Tibial nerve (tissue), 4 donors: Measurements from ENCODE around the gene WNT3A. TPM values are rescaled to one million over a fixed set of nuclear protein-coding genes. Genes with fewer than 3 reads are reported as not detected.

Experiments used
- DNase-seq, 2 donors: peaks; one replicate each; pipeline ENCODE4 v3.0.0-alpha.2; 2019; ENCODE audit warnings: low spot score in 2 of 2
- H3K27ac ChIP-seq, 4 donors: fragments of 200-600 bp; sonication (generic) in 3 of 4; one replicate each; pipeline ENCODE4 v1.5.1; 2017 to 2019; ENCODE audit warnings: mild to moderate bottlenecking in 1 of 4
- H3K27me3 ChIP-seq, 2 donors: fragments of 200-600 bp; sonication (generic) in 1 of 2; one replicate each; pipeline versions ENCODE4 v1.5.1 to v1.6.0; 2017 to 2019
- H3K36me3 ChIP-seq, 3 donors: fragments of 200-600 bp; sonication (generic); one replicate each; pipeline ENCODE4 v1.5.1; 2018 to 2019
- H3K4me1 ChIP-seq, 4 donors: fragments of 200-600 bp; sonication (generic) in 3 of 4; one replicate each; pipeline ENCODE4 v1.5.1; 2017 to 2019
- H3K4me3 ChIP-seq, 4 donors: fragments of 200-600 bp; sonication (generic) in 3 of 4; one replicate each; pipeline ENCODE4 v1.5.1; 2017 to 2019; ENCODE audit warnings: mild to moderate bottlenecking in 1 of 4, moderate library complexity in 1 of 4
- H3K9me3 ChIP-seq, 4 donors: fragments of 200-600 bp; sonication (generic) in 3 of 4; one replicate each; pipeline ENCODE4 v1.5.1; 2017 to 2019
- CTCF ChIP-seq, 5 experiments: fragments of 200-600 bp in 3 of 5; fragments of 450-650 bp in 2 of 5; sonication (generic) in 3 of 5; IDR thresholded peaks; one replicate each; pipeline ENCODE4 v1.5.1; 2016 to 2019; ENCODE audit warnings: antibody characterized with exemption in 5 of 5, mild to moderate bottlenecking in 3 of 5, moderate library complexity in 2 of 5
- EP300 ChIP-seq, 2 donors: sonication (generic); formaldehyde crosslinking; IDR thresholded peaks; one replicate each; pipeline ENCODE4 v1.6.1; 2017; ENCODE audit warnings: antibody characterized with exemption in 2 of 2, mild to moderate bottlenecking in 1 of 2
- POLR2A ChIP-seq, 2 donors: fragments of 450-650 bp; IDR thresholded peaks; one replicate each; pipeline ENCODE4 v1.6.1; 2017; ENCODE audit warnings: antibody characterized with exemption in 2 of 2, mild to moderate bottlenecking in 2 of 2, moderate library complexity in 2 of 2
- WGBS, 2 donors: methylation state at CpG; one replicate each; pipeline ENCODE4 v1.1.5; 2018; 5-methylcytosine and 5-hydroxymethylcytosine counted together
- total RNA-seq, 4 donors: library from RNA; depleted of rRNA; stranded (reverse); fragments of >200 nt; gene quantifications; one replicate each; pipeline ENCODE4 v1.1.0, GENCODE V29; 2016

The WNT3A gene
- total RNA-seq, 4 donors from 2014 or later, result not detected

GRCh38 chr1:228043281-228043848 is 36.6 kb downstream of the WNT3A start:
- no peak for DNase-seq
- peaks cover 0 to 26% of the 10 kb centered on the region in 2 donors for H3K27me3 ChIP-seq
- 53 to 58% methylated on average over 7 of the region's 7 CpGs for WGBS, 2 donors
- H3K4me3 ChIP-seq, result no peak overlapping the region
- H3K36me3 ChIP-seq, result no peaks in the 10 kb centered on the region
- H3K4me1 ChIP-seq, result no peaks in the 10 kb centered on the region
- H3K9me3 ChIP-seq, result no peaks in the 10 kb centered on the region
- TF ChIP-seq POLR2A (IDR thresholded peaks at IDR 0.05) (no peak), EP300 (IDR thresholded peaks at IDR 0.05) (no peak), CTCF (IDR thresholded peaks at IDR 0.05) (no peak)
- no peak overlapping the region for H3K27ac ChIP-seq

GRCh38 chr1:228044961-228045360 is 38.2 kb downstream of the WNT3A start:
- 49 to 84% methylated on average over 2 to 3 of the region's 3 CpGs for WGBS, 2 donors
- DNase-seq, result no peak
- H3K27me3 ChIP-seq, result peaks cover 0 to 15% of the 10 kb centered on the region in 2 donors
- TF ChIP-seq POLR2A (IDR thresholded peaks at IDR 0.05), result no peak
- TF ChIP-seq CTCF (IDR thresholded peaks at IDR 0.05), result no peak
- TF ChIP-seq EP300 (IDR thresholded peaks at IDR 0.05), result no peak
- no peaks in the 10 kb centered on the region for H3K9me3 ChIP-seq
- no peaks in the 10 kb centered on the region for H3K4me1 ChIP-seq
- no peak overlapping the region for H3K4me3 ChIP-seq
- no peaks in the 10 kb centered on the region for H3K36me3 ChIP-seq
- no peak overlapping the region for H3K27ac ChIP-seq

GRCh38 chr1:228045405-228045804 is 38.6 kb downstream of the WNT3A start:
- H3K27ac ChIP-seq, result no peak overlapping the region
- H3K4me1 ChIP-seq, result no peaks in the 10 kb centered on the region
- H3K9me3 ChIP-seq, result no peaks in the 10 kb centered on the region
- DNase-seq, result no peak
- H3K36me3 ChIP-seq, result no peaks in the 10 kb centered on the region
- peaks cover 0 to 10% of the 10 kb centered on the region in 2 donors for H3K27me3 ChIP-seq
- no peak for TF ChIP-seq POLR2A (IDR thresholded peaks at IDR 0.05)
- no peak for TF ChIP-seq CTCF (IDR thresholded peaks at IDR 0.05)
- no peak for TF ChIP-seq EP300 (IDR thresholded peaks at IDR 0.05)
- no peak overlapping the region for H3K4me3 ChIP-seq
- WGBS, 2 donors, result 79 to 80% methylated on average over 7 of the region's 7 CpGs

GRCh38 chr1:228045871-228046270 is 39.1 kb downstream of the WNT3A start:
- TF ChIP-seq EP300 (IDR thresholded peaks at IDR 0.05) (no peak), CTCF (IDR thresholded peaks at IDR 0.05) (no peak), POLR2A (IDR thresholded peaks at IDR 0.05) (no peak)
- WGBS, 2 donors, result 69 to 83% methylated on average over 9 of the region's 9 CpGs
- Histone ChIP-seq H3K27me3 (peaks cover 0 to 13% of the 10 kb centered on the region in 2 donors), H3K27ac (no peak overlapping the region), H3K4me1 (no peaks in the 10 kb centered on the region), H3K36me3 (no peaks in the 10 kb centered on the region), H3K4me3 (no peak overlapping the region), H3K9me3 (peaks cover 0 to 2% (median 0%) of the 10 kb centered on the region in 4 donors)
- no peak for DNase-seq

GRCh38 chr1:228046421-228047182 is 39.8 kb downstream of the WNT3A start:
- peaks cover 0 to 16% of the 10 kb centered on the region in 2 donors for H3K27me3 ChIP-seq
- WGBS, 2 donors, result 92 to 97% methylated on average over 8 of the region's 8 CpGs
- no peak overlapping the region for H3K4me3 ChIP-seq
- peaks cover 0 to 10% (median 0%) of the 10 kb centered on the region in 4 donors for H3K9me3 ChIP-seq
- DNase-seq, result no peak
- H3K36me3 ChIP-seq, result no peaks in the 10 kb centered on the region
- no peaks in the 10 kb centered on the region for H3K4me1 ChIP-seq
- TF ChIP-seq CTCF (IDR thresholded peaks at IDR 0.05) (no peak), POLR2A (IDR thresholded peaks at IDR 0.05) (no peak), EP300 (IDR thresholded peaks at IDR 0.05) (no peak)
- H3K27ac ChIP-seq, result no peak overlapping the region
